Adrenal gland (tissue), 5 donors: Measurements from ENCODE around the gene SSH2.
A peak's percentile ranks its signal among the peaks of the same experiment; 100 is the strongest.

Experiments used
- POLR2A ChIP-seq, 2 donors: fragments of 450-650 bp; IDR thresholded peaks; one replicate each; pipeline ENCODE4 v1.6.1; 2017; ENCODE audit warnings: antibody characterized with exemption in 2 of 2, mild to moderate bottlenecking in 2 of 2, moderate library complexity in 1 of 2
- TF ChIP-seq, protein P1 (sequence below), 6 experiments: fragments of 450-650 bp in 4 of 6; fragments of 200-600 bp in 2 of 6; sonication (generic) in 1 of 6; IDR thresholded peaks; 1 replicate in 5 of 6; 2 replicates in 1 of 6; pipeline versions ENCODE4 v1.5.1 to v1.8.0; 2016 to 2021; ENCODE audit warnings: antibody characterized with exemption in 6 of 6, mild to moderate bottlenecking in 2 of 6, moderate library complexity in 1 of 6
- donor health status: DM: no; HTN: no; CAD: no.

DNA sequence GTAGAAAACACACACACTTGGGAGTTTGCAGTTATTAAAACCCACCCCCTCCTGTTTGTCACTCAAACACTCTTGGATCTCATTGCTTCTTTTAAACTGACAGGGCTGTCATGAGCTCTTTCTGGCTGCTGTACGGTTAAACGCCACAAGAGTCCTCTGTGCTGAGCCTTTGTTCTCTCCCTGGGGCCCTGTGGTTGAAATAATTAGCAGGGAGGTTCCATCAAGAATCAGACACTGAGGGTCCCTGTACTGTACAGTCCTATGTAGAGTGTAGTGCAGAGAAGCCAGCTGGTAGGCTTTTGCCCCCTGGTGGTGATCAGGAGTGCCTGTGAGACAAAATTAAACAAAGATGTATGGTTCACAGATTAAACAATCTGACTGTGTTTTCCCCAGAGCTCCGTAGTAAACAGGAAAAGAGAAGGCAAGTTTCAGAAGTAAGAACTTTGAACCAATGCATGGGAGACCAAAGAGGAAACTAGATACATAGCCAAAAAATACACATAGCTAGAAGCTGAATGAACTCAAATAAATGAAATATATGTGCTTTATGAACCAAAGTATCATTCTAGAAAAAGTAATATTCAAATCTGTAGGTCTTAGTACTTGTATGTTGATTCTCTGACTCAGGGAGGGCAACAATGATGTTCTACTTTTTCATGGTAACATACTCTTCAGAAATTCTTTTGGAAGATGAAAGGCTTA is 1.4 kb upstream of the SSH2 start:
- TF ChIP-seq, protein P1, sequence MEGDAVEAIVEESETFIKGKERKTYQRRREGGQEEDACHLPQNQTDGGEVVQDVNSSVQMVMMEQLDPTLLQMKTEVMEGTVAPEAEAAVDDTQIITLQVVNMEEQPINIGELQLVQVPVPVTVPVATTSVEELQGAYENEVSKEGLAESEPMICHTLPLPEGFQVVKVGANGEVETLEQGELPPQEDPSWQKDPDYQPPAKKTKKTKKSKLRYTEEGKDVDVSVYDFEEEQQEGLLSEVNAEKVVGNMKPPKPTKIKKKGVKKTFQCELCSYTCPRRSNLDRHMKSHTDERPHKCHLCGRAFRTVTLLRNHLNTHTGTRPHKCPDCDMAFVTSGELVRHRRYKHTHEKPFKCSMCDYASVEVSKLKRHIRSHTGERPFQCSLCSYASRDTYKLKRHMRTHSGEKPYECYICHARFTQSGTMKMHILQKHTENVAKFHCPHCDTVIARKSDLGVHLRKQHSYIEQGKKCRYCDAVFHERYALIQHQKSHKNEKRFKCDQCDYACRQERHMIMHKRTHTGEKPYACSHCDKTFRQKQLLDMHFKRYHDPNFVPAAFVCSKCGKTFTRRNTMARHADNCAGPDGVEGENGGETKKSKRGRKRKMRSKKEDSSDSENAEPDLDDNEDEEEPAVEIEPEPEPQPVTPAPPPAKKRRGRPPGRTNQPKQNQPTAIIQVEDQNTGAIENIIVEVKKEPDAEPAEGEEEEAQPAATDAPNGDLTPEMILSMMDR (IDR thresholded peaks at IDR 0.05): peak; percentile 81 to 91 (median 82)
- no peak for TF ChIP-seq POLR2A (IDR thresholded peaks at IDR 0.05)
